AG04449 (cell line): Measurements from ENCODE around the gene MRE11.

ENCODE experiments used
- CTCF ChIA-PET: fragments of 350-600 bp; formaldehyde crosslinking; extraction: SDS; loops from one replicate; lab custom pipeline; 2021; ENCODE audit warnings: antibody characterized with exemption; lab: Yijun Ruan, JAX
- POLR2A ChIA-PET: fragments of 400-600, 350-600 bp; formaldehyde crosslinking; extraction: SDS; loops from one replicate; lab custom pipeline; 2020; ENCODE audit warnings: antibody characterized with exemption, inconsistent platforms; lab: Yijun Ruan, JAX
- DNase-seq: peaks from one replicate; pipeline ENCODE4 v3.0.0-alpha.2; 2010; ENCODE audit warnings: low read depth, low spot score
- H3K4me3 ChIP-seq: 2 replicates; pipeline ENCODE4 v1.5.1; 2011; ENCODE audit warnings: low read depth, mild to moderate bottlenecking, control low read depth, low read length
- CTCF ChIP-seq: IDR thresholded peaks from one replicate; pipeline ENCODE4 v1.5.1; 2011; ENCODE audit warnings: mild to moderate bottlenecking, moderate library complexity, low read length, control low read depth, inconsistent platforms; ENCODE audit not compliant: insufficient read depth; ENCODE audit errors: missing control alignments

MRE11 gene

DNA sequence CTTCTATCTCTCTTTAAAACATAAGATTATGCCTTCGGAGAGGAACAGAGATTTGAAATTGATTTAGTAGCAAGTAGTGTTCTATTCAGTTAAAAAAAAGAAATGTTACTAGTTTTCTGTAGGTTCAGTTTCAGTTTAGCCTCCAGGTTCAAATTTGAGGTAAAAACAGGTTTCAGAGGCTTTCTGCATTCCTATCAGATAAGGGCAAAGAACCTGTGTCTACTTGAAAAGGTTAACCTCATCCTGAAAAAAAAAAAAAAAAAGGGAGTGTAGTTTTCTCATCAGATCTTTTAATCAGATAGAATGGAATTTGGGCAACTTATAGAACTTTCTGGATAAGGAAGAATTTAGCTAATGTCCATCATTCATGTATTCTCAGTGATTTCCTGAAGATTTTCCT lies 30.7 kb upstream of the MRE11 start:
- POLR2A ChIA-PET = no interaction called here
- CTCF ChIA-PET = interaction anchor here (0.7 to 13.7 kb wide), 7 partner anchors 19 to 80 kb away, joined by 3 to 270 read pairs (median 5); no protein-coding TSS in a partner anchor
- TF ChIP-seq CTCF = no peak
- H3K4me3 ChIP-seq = no peak overlapping the region
- no peak for DNase-seq

DNA sequence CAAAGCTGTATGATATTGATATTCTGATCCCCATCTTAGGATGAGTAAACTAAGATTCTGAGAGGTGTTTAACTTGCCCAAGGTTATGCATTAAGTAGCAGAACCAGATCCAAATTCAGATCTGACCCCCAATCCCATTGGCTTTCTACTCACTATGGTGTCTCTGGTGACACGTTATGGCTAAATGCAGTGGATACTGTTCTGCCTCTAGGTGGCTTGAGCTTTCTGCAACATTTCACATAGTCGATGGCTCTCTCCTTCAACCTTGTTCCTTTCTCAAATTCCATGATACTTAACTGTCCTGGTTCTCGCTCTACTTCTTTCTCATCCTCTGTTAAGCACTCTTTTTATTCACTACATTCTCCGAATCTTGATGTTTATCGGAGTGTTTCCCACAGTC lies 28.0 kb upstream of the MRE11 start:
- peak; percentile 62 for TF ChIP-seq CTCF
- no peak overlapping the region for H3K4me3 ChIP-seq
- ChIA-PET CTCF (interaction anchor here (0.7 to 13.7 kb wide), 22 partner anchors 10 to 626 kb away, joined by 3 to 270 read pairs (median 7); partner anchors contain the start of gene C11orf97), POLR2A (interaction anchor here (0.7 kb wide), 1 partner anchor 1679 kb away, joined by 3 read pairs; no protein-coding TSS in a partner anchor)
- no peak for DNase-seq

- no peak for DNase-seq
- ChIA-PET CTCF (interaction anchor here (0.6 to 13.7 kb wide), 33 partner anchors 8 to 624 kb away, joined by 3 to 270 read pairs (median 6); partner anchors contain the start of genes C11orf97 and FUT4), POLR2A (no interaction called here)
Observed at GRCh38 chr11:94519478-94520084, 25.9 kb upstream of the MRE11 start.

GRCh38 chr11:94518300-94518699 lies 24.7 kb upstream of the MRE11 start:
- DNase-seq = no peak
- ChIA-PET POLR2A (no interaction called here), CTCF (interaction anchor here (0.9 to 13.7 kb wide), 15 partner anchors 10 to 623 kb away, joined by 3 to 270 read pairs (median 8); no protein-coding TSS in a partner anchor)
- H3K4me3 ChIP-seq = no peak overlapping the region
- no peak for TF ChIP-seq CTCF

More at GRCh38 chr11:94519478-94520084, 25.9 kb upstream of the MRE11 start:
- H3K4me3 ChIP-seq = no peak overlapping the region
- TF ChIP-seq CTCF = peak; percentile 10

- H3K4me3 ChIP-seq = no peak overlapping the region
- CTCF ChIA-PET = interaction anchor here (0.6 to 13.7 kb wide), 12 partner anchors 10 to 622 kb away, joined by 3 to 270 read pairs (median 5); no protein-coding TSS in a partner anchor
- TF ChIP-seq CTCF = no peak
- no peak for DNase-seq
- POLR2A ChIA-PET = no interaction called here
Observed at GRCh38 chr11:94516725-94517124, 23.1 kb upstream of the MRE11 start.

DNA sequence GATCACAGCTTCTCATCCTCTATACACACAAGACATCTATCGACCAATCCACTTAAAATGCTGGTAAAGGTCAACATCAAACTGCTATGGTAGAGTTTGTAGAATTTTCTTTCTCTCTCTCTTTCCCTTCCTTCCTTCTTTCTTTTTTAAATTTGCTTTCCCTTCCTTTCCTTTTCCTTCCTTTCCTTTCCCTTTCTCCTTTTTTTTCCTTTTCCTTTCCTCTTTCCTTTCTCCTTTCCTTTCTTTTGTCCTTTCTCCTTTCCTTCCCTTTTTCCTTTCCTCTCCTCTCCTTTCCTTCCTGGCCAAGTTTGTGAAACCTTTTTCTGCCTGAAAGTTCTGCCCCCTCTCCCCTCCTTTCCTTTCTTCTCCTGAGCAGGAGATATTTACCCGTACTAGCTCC lies 21.8 kb upstream of the MRE11 start:
- no peak for DNase-seq
- no peak overlapping the region for H3K4me3 ChIP-seq
- ChIA-PET CTCF (interaction anchor here (0.7 to 13.7 kb wide), 6 partner anchors 10 to 620 kb away, joined by 3 to 154 read pairs (median 6); no protein-coding TSS in a partner anchor), POLR2A (no interaction called here)
- no peak for TF ChIP-seq CTCF
